GM10248 (cell line): ENCODE results near the gene CLEC10A.

Experiments used
- CTCF ChIA-PET: fragments of 300-600 bp; sonication (Branson Sonifier 250); formaldehyde crosslinking; extraction: SDS; loops from one replicate; lab custom pipeline; 2021; ENCODE audit warnings: antibody characterized with exemption; lab: Yijun Ruan, JAX
- POLR2A ChIA-PET: fragments of 350-650 bp; sonication (Branson Sonifier 250); formaldehyde crosslinking; extraction: SDS; loops from one replicate; lab custom pipeline; 2020; ENCODE audit warnings: antibody characterized with exemption; lab: Yijun Ruan, JAX
- DNase-seq: peaks from one replicate; pipeline ENCODE4 v3.0.0; 2012; ENCODE audit errors: extremely low spot score
- TF ChIP-seq, protein P1 (sequence below): IDR thresholded peaks from 2 replicates; pipeline ENCODE4 v1.5.1; 2012; ENCODE audit warnings: mild to moderate bottlenecking, low read depth; ENCODE audit errors: extremely low read depth, missing control alignments, control extremely low read depth

Gene CLEC10A

DNA sequence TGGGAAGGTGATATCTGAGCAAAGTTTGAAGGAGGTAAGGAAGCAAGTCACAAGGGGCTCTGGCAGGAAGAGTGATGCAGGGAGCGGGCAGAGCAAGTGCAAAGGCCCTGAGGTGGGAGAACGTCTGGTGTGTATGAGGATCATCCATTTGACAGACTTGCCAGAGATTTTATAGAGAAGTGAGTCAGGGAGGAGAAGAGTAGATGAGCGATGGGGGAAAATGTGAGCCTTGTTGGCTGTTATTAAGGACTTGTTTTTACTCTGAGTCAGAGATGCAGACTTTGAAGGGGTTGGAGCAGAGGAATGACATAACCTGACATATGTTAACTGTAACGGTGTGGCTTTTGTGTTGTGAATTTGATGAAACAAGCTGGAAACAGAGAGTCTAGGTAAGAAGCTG lies 3.5 kb upstream of the CLEC10A start:
- DNase-seq = no peak
- TF ChIP-seq, protein P1, sequence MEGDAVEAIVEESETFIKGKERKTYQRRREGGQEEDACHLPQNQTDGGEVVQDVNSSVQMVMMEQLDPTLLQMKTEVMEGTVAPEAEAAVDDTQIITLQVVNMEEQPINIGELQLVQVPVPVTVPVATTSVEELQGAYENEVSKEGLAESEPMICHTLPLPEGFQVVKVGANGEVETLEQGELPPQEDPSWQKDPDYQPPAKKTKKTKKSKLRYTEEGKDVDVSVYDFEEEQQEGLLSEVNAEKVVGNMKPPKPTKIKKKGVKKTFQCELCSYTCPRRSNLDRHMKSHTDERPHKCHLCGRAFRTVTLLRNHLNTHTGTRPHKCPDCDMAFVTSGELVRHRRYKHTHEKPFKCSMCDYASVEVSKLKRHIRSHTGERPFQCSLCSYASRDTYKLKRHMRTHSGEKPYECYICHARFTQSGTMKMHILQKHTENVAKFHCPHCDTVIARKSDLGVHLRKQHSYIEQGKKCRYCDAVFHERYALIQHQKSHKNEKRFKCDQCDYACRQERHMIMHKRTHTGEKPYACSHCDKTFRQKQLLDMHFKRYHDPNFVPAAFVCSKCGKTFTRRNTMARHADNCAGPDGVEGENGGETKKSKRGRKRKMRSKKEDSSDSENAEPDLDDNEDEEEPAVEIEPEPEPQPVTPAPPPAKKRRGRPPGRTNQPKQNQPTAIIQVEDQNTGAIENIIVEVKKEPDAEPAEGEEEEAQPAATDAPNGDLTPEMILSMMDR = no peak
- POLR2A ChIA-PET = no interaction called here
- CTCF ChIA-PET = no interaction called here

DNA sequence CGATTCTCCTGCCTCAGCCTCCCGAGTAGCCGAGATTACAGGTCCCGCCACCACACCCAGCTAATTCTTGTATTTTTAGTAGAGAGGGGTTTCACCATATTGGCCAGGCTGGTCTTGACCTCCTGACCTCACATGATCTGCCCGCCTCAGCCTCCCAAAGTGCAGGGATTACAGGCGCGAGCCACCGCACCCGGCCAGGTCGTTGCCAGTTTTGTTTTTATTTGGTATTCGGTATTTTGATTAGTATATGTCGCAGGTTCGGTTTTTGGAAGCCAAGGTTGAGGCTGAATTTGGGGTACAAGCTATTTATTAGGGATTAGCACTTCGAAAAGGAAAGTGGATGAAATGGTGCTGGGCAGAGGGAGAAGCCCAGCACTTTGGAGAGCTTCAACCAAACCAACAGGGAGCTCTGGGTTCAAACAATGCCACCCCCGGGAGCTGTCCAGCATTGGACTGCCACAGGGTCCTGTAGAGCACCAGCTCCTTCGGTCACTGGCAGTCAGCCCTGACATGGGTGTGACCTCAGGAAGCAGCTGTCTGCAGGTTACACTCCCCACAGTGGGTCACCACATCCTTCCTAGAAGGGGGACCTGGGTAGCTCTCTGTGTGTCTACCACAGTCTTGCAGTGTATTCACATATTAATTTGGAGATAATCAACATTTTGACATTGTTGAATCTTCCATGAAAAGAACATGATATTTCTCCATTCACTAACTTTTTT lies 1.5 kb upstream of the CLEC10A start:
- ChIA-PET CTCF (interaction anchor here (0.6 to 1.4 kb wide), 2 partner anchors 29 to 30 kb away, joined by 3 read pairs; no protein-coding TSS in a partner anchor), POLR2A (no interaction called here)
- TF ChIP-seq, protein P1 = no peak
- DNase-seq = no peak

DNA sequence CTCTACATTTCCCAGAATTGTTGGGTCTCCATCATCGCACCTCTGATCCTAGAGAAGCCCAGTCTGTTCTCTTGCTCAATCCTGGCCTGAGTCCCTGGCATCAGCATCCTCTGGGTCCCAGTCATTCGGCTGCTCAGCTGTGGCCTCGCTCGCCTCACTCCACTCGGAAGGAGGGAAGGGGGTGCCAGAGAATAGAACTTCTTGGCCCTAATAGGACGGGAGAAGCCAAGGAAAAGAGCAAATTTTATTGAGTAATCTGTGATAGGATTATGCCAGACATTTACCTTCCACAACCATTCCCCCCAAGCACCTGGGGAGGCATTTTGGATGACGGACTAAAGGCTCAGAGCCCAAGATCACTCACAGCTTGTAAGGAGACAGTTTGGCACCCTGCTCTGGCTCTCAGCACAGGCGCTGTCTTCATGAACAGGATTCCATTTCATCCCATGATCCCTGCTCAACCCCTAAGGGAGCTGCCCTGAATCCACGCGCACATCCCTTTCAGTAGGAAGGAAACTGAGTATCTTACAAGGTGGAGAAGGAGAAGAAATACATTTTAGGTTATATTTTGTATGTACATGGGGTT lies 498 bp upstream of the CLEC10A start:
- ChIA-PET CTCF (interaction anchor here (0.6 to 1.4 kb wide), 2 partner anchors 28 to 29 kb away, joined by 3 read pairs; no protein-coding TSS in a partner anchor), POLR2A (no interaction called here)
- TF ChIP-seq, protein P1 = no peak
- DNase-seq = no peak

DNA sequence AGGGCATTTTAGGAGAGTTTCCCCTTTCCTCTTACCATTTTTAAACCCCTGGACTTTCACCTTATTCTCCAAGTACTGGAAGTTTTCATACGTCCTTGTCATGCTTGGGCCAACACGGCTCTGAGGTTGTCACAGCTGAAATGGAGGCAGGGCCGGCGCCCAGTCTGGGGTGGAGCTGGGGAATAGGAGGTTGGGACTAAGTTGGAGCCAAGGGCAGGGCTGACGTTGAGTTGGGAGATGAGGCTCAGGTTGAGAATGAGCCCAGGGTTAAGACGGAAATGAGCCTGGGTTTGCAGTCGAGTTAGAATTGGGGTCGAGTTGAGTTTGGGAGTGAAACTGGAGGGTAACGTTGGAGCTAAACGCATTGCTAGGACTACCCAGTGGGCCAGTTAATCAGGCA lies 1.3 kb downstream of the CLEC10A start:
- DNase-seq = no peak
- CTCF ChIA-PET = interaction anchor here (0.8 to 1.5 kb wide), 3 partner anchors 26 to 54 kb away, joined by 3 to 4 read pairs (median 3); no protein-coding TSS in a partner anchor
- TF ChIP-seq, protein P1 = no peak
- POLR2A ChIA-PET = no interaction called here

DNA sequence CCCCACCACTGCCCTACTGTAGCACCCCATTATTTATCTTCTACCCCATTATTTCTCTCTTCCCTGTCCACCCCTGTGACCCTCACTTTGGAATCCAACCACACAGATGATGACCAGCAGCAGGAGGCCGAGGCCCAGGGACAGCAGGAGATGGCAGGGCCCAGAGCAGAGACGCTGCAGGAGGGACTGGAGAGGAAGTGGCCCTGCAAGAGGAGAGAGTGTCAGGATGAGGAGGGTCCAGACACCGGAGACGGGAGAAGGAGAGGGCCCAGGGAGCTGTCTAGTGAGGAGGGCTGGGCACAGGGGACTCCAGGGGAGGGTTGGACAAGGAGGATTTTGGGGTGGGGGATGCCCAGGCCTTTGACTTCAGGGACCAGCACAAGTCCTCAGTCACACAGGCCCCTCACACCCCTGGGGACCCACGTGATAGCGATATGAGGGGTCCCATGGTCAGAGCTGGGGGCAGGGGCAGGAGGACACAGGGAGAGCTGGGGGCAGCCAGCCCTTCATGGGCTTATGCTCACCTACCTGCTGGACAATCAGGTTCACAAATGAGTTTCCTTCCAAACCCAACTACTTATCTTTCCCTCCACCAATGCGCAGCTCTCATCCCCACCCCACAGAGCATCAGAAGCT lies 2.0 kb downstream of the CLEC10A start:
- ChIA-PET POLR2A (no interaction called here), CTCF (interaction anchor here (0.8 kb wide), 1 partner anchor 32 kb away, joined by 3 read pairs; no protein-coding TSS in a partner anchor)
- TF ChIP-seq, protein P1 = no peak
- DNase-seq = no peak

DNA sequence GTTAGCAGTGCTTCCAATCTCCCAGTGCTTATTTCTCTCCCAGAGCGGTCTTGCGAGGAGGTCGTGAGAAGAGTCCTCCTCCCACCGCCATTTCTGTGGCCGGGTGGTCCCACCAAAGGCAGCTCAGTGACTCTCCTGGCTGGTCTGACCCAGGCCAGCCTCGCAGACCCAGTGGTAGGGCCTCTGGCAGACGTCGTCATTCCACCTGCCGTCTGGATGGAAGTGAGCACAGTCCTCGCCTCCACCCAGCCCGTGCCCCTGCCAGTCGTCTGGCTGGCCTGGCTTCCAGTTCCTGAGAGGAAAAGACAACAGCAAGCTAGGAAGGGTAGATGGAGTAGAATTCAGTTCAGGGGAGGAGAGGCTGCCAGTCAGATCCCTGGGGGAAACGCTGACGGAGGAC lies 5.1 kb downstream of the CLEC10A start:
- no peak for DNase-seq
- TF ChIP-seq, protein P1 = no peak
- POLR2A ChIA-PET = no interaction called here
- CTCF ChIA-PET = interaction anchor here (0.7 to 1.6 kb wide), 6 partner anchors 23 to 222 kb away, joined by 3 to 4 read pairs (median 3); no protein-coding TSS in a partner anchor
